ENCODE measurements around the gene ZSWIM4. TPM values are rescaled to one million over a fixed set of nuclear protein-coding genes. Genes with fewer than 3 reads are reported as not detected.

ZSWIM4 gene
- total RNA-seq, 1 experiment from 2014 or later = 8.7 TPM

DNA sequence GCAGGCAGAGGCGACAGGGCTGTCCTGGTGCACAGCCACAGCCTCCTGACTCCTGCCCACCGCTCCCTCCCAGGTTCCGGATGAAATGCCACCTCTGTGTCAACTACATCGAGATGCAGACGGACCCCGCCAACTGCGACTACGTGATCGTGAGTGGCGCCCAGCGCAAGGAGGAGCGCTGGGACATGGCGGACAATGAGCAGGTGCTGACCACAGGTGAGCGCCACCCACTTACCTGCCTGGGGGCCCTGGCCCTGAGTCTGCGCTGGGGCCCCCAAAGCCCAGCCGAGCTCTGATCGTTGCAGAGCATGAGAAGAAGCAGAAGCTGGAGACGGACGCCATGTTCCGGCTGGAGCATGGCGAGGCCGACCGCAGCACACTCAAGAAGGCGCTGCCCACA, 36.4 kb upstream of the ZSWIM4 start:
- no peak for DNase-seq (ENCODE audit: low read depth, low spot score)
- BruUV-seq (replicated peaks) = no TSS peak
- H3K27me3 ChIP-seq (ENCODE audit: control insufficient read depth, insufficient read depth, low read length) = no peaks in the 10 kb centered on the region
- in situ Hi-C loops (cut with HindIII; ENCODE audit: low pct_unique_long_range_greater_than_20kb, low sequenced_read_pairs) (no loop called here), intact Hi-C loops (cut with micrococcal nuclease; ENCODE audit: unreplicated experiment) (no loop called here)
- H3K9me3 ChIP-seq (ENCODE audit: control insufficient read depth, insufficient read depth, low read depth, low read length) = no peaks in the 10 kb centered on the region
- POLR2A ChIA-PET = no interaction called here
- TF ChIP-seq, protein P1, sequence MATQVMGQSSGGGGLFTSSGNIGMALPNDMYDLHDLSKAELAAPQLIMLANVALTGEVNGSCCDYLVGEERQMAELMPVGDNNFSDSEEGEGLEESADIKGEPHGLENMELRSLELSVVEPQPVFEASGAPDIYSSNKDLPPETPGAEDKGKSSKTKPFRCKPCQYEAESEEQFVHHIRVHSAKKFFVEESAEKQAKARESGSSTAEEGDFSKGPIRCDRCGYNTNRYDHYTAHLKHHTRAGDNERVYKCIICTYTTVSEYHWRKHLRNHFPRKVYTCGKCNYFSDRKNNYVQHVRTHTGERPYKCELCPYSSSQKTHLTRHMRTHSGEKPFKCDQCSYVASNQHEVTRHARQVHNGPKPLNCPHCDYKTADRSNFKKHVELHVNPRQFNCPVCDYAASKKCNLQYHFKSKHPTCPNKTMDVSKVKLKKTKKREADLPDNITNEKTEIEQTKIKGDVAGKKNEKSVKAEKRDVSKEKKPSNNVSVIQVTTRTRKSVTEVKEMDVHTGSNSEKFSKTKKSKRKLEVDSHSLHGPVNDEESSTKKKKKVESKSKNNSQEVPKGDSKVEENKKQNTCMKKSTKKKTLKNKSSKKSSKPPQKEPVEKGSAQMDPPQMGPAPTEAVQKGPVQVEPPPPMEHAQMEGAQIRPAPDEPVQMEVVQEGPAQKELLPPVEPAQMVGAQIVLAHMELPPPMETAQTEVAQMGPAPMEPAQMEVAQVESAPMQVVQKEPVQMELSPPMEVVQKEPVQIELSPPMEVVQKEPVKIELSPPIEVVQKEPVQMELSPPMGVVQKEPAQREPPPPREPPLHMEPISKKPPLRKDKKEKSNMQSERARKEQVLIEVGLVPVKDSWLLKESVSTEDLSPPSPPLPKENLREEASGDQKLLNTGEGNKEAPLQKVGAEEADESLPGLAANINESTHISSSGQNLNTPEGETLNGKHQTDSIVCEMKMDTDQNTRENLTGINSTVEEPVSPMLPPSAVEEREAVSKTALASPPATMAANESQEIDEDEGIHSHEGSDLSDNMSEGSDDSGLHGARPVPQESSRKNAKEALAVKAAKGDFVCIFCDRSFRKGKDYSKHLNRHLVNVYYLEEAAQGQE (IDR thresholded peaks at IDR 0.05; ENCODE audit: insufficient read depth in 1 of 2, low read depth in 2 of 2, low read length in 1 of 2) = no peak
- TF ChIP-seq POLR2AphosphoS5 (IDR thresholded peaks at IDR 0.05; ENCODE audit: low read depth, low read length) (no peak), SIN3A (IDR thresholded peaks at IDR 0.05; ENCODE audit: borderline replicate concordance, insufficient read depth, low read depth, low read length) (no peak), TCF7L2 (IDR thresholded peaks at IDR 0.05; ENCODE audit: low read depth, low read length) (no peak)
- TF ChIP-seq, protein P2, sequence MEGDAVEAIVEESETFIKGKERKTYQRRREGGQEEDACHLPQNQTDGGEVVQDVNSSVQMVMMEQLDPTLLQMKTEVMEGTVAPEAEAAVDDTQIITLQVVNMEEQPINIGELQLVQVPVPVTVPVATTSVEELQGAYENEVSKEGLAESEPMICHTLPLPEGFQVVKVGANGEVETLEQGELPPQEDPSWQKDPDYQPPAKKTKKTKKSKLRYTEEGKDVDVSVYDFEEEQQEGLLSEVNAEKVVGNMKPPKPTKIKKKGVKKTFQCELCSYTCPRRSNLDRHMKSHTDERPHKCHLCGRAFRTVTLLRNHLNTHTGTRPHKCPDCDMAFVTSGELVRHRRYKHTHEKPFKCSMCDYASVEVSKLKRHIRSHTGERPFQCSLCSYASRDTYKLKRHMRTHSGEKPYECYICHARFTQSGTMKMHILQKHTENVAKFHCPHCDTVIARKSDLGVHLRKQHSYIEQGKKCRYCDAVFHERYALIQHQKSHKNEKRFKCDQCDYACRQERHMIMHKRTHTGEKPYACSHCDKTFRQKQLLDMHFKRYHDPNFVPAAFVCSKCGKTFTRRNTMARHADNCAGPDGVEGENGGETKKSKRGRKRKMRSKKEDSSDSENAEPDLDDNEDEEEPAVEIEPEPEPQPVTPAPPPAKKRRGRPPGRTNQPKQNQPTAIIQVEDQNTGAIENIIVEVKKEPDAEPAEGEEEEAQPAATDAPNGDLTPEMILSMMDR (IDR thresholded peaks at IDR 0.05) = no peak
- CTCF ChIA-PET = no interaction called here
- peaks cover 3% of the 10 kb centered on the region; the same call in 1 of the 2 replicates for H3K36me3 ChIP-seq (ENCODE audit: control insufficient read depth, insufficient read depth, low read length)
- no peak overlapping the region for H3K4me3 ChIP-seq (ENCODE audit: low read depth in 2 of 2, low read length in 2 of 2)
- H3K4me1 ChIP-seq (ENCODE audit: control insufficient read depth, insufficient read depth, low read length) = no peaks in the 10 kb centered on the region
- ATAC-seq = no peak
- H3K27ac ChIP-seq (ENCODE audit: low read length) = no peak overlapping the region

DNA sequence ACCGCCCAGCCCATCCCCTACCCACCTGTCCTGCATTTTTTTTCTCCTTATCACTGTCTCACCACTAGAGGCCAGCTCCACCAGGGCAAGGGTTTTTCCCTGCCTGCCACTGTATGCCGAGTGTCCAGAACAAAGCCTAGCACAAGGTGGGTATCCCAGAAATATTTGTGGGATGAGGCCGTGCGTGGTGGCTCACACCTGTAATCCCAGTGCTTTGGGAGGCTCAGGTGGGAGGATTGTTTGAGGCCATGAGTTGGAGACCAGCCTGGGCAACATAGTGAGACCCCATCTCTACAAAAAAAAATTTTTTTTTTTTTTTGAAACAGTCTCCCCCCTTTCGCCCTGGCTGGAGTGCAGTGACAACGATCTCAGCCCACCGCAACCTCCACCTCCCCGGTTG, 33.8 kb upstream of the ZSWIM4 start:
- no peak for ATAC-seq
- no peaks in the 10 kb centered on the region for H3K9me3 ChIP-seq (ENCODE audit: control insufficient read depth, insufficient read depth, low read depth, low read length)
- 0 out of 2 replicates have a peak, but pooled peaks cover 4% of the 10 kb centered on the region for H3K4me1 ChIP-seq (ENCODE audit: control insufficient read depth, insufficient read depth, low read length)
- no TSS peak for BruUV-seq (replicated peaks)
- no peak overlapping the region for H3K27ac ChIP-seq (ENCODE audit: low read length)
- H3K4me3 ChIP-seq (ENCODE audit: low read depth in 2 of 2, low read length in 2 of 2) = no peak overlapping the region
- intact Hi-C loops (cut with micrococcal nuclease; ENCODE audit: unreplicated experiment) = no loop called here
- no peak for TF ChIP-seq TCF7L2 (IDR thresholded peaks at IDR 0.05; ENCODE audit: low read depth, low read length)
- TF ChIP-seq POLR2AphosphoS5 (IDR thresholded peaks at IDR 0.05; ENCODE audit: low read depth, low read length) = no peak
- TF ChIP-seq, protein P2 (IDR thresholded peaks at IDR 0.05) = no peak
- no peaks in the 10 kb centered on the region for H3K27me3 ChIP-seq (ENCODE audit: control insufficient read depth, insufficient read depth, low read length)
- CTCF ChIA-PET = no interaction called here
- in situ Hi-C loops (cut with HindIII; ENCODE audit: low pct_unique_long_range_greater_than_20kb, low sequenced_read_pairs) = no loop called here
- H3K36me3 ChIP-seq (ENCODE audit: control insufficient read depth, insufficient read depth, low read length) = no peaks in the 10 kb centered on the region
- POLR2A ChIA-PET = interaction anchor here (0.5 kb wide), 1 partner anchor 480 kb away, joined by 4 read pairs; no protein-coding TSS in a partner anchor
- no peak for DNase-seq (ENCODE audit: low read depth, low spot score)

Data from Panc1 (cell line).